ENCODE results near the gene LDB2. TPM values are rescaled to one million over a fixed set of nuclear protein-coding genes. Genes with fewer than 3 reads are reported as not detected.

Gene LDB2
- total and polyA plus RNA-seq, 2 of the 8 experiments (the other 6 are each of a cell fraction or from before 2014, with no cell fraction given), result 57.0 to 140 TPM

DNA sequence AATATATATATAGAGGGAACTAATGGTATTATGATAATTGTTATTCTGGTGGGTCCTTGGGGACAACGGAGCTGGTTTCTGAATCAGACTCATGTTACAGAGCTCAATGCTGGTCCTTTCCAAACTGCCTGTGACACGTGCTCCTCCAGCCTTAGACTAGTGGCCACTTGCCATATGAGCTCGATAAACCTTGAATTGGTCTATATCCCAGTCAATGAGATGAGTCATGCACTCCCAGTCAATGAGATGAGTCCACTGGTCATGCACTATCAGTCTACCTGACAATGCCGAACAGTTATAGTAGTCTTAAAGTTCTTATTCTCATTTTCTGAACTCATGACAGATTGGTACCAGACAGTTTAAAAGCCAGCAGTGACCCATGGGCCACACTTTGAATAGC is 325.2 kb downstream of the LDB2 start (continued):
- TF ChIP-seq, protein P1, sequence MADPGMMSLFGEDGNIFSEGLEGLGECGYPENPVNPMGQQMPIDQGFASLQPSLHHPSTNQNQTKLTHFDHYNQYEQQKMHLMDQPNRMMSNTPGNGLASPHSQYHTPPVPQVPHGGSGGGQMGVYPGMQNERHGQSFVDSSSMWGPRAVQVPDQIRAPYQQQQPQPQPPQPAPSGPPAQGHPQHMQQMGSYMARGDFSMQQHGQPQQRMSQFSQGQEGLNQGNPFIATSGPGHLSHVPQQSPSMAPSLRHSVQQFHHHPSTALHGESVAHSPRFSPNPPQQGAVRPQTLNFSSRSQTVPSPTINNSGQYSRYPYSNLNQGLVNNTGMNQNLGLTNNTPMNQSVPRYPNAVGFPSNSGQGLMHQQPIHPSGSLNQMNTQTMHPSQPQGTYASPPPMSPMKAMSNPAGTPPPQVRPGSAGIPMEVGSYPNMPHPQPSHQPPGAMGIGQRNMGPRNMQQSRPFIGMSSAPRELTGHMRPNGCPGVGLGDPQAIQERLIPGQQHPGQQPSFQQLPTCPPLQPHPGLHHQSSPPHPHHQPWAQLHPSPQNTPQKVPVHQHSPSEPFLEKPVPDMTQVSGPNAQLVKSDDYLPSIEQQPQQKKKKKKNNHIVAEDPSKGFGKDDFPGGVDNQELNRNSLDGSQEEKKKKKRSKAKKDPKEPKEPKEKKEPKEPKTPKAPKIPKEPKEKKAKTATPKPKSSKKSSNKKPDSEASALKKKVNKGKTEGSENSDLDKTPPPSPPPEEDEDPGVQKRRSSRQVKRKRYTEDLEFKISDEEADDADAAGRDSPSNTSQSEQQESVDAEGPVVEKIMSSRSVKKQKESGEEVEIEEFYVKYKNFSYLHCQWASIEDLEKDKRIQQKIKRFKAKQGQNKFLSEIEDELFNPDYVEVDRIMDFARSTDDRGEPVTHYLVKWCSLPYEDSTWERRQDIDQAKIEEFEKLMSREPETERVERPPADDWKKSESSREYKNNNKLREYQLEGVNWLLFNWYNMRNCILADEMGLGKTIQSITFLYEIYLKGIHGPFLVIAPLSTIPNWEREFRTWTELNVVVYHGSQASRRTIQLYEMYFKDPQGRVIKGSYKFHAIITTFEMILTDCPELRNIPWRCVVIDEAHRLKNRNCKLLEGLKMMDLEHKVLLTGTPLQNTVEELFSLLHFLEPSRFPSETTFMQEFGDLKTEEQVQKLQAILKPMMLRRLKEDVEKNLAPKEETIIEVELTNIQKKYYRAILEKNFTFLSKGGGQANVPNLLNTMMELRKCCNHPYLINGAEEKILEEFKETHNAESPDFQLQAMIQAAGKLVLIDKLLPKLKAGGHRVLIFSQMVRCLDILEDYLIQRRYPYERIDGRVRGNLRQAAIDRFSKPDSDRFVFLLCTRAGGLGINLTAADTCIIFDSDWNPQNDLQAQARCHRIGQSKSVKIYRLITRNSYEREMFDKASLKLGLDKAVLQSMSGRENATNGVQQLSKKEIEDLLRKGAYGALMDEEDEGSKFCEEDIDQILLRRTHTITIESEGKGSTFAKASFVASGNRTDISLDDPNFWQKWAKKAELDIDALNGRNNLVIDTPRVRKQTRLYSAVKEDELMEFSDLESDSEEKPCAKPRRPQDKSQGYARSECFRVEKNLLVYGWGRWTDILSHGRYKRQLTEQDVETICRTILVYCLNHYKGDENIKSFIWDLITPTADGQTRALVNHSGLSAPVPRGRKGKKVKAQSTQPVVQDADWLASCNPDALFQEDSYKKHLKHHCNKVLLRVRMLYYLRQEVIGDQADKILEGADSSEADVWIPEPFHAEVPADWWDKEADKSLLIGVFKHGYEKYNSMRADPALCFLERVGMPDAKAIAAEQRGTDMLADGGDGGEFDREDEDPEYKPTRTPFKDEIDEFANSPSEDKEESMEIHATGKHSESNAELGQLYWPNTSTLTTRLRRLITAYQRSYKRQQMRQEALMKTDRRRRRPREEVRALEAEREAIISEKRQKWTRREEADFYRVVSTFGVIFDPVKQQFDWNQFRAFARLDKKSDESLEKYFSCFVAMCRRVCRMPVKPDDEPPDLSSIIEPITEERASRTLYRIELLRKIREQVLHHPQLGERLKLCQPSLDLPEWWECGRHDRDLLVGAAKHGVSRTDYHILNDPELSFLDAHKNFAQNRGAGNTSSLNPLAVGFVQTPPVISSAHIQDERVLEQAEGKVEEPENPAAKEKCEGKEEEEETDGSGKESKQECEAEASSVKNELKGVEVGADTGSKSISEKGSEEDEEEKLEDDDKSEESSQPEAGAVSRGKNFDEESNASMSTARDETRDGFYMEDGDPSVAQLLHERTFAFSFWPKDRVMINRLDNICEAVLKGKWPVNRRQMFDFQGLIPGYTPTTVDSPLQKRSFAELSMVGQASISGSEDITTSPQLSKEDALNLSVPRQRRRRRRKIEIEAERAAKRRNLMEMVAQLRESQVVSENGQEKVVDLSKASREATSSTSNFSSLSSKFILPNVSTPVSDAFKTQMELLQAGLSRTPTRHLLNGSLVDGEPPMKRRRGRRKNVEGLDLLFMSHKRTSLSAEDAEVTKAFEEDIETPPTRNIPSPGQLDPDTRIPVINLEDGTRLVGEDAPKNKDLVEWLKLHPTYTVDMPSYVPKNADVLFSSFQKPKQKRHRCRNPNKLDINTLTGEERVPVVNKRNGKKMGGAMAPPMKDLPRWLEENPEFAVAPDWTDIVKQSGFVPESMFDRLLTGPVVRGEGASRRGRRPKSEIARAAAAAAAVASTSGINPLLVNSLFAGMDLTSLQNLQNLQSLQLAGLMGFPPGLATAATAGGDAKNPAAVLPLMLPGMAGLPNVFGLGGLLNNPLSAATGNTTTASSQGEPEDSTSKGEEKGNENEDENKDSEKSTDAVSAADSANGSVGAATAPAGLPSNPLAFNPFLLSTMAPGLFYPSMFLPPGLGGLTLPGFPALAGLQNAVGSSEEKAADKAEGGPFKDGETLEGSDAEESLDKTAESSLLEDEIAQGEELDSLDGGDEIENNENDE (IDR thresholded peaks at IDR 0.05; ENCODE audit: insufficient replicate concordance, low read length), result no peak
- TF ChIP-seq ASH2L (IDR thresholded peaks at IDR 0.05; ENCODE audit: low read length), result no peak

Data from H1 (cell line).